Effector CD8-positive, alpha-beta T cell (primary cell): ENCODE data around the gene FAM240B.

Experiments
- DNase-seq: peaks from one replicate; lab custom pipeline; 2025; lab: John Stamatoyannopoulos, UW
- total RNA-seq, 4 experiments: gene quantifications; one replicate each; lab custom pipeline; 2026; lab: John Stamatoyannopoulos, UW

The FAM240B gene
- total RNA-seq, result 0 reads per million in 4 experiments

GRCh38 chr9:38720083-38720745, at the start of gene FAM240B:
Gene FAM240B, minus strand, starts transcription at chr9:38720133. Its CDS starts 16,134 bp downstream, at chr9:38703999.
- no peak for DNase-seq

GRCh38 chr9:38768351-38768761, 48.4 kb upstream of the FAM240B start:
- DNase-seq, result no peak

DNA sequence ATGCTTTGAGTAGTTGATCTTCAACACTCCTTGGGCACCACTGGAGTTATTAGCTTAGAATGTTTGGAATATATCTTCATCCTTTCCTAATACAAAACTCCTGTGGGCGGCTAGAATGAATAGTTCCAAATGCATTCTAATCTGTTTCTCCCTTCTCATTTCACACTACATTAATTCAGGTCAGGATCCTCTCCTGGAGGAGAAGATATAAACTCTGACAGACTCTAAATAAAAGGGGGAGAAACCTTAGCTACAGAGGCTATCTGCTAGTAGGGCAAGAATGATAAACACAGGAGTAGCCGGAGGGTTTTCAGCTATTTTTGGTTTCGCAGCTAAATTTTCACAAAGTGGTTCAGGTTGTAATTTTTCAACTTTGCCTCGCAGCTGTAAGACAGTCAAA, 45.2 kb upstream of the FAM240B start:
- no peak for DNase-seq

DNA sequence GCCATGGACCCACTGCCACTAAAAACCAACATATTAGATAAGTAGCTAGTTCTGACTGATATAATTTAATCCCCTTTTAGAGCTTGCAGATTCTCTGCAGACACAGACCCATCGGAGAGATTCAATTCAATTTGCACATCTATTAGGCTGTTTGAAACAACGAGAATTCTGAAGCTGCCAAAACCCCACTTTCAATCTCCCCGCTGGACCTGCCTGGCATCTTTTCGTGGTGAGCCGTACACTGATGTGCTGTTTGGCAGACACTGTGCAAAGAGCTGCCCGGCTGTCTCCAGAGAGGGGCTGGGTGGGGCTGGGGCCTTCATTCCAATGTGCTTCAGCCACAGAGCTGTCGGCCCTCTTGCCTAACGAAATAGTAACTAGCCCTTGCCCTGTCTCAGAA, 42.1 kb upstream of the FAM240B start:
- DNase-seq, result no peak

- no peak for DNase-seq
Observed at GRCh38 chr9:38761339-38761738, 41.4 kb upstream of the FAM240B start.

DNA sequence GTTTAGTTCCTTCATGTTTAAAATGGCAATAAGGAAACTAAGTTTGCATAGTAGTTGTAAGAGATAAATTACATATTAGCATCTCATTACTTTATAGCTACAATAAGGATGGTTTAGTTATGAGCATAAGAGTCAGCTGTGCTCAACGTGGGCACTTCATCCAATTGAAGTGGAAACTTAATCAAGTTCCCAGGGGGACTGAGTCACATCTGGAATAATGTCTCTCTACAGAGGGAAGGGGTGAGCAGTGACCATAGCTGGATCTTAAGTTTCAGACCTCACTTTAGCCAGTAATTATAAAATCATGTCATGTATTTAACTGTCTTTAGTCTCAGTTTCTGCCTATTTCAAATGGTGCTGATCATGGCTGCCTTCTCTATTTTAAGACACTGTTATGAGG, 36.8 kb upstream of the FAM240B start:
- DNase-seq, result no peak

DNA sequence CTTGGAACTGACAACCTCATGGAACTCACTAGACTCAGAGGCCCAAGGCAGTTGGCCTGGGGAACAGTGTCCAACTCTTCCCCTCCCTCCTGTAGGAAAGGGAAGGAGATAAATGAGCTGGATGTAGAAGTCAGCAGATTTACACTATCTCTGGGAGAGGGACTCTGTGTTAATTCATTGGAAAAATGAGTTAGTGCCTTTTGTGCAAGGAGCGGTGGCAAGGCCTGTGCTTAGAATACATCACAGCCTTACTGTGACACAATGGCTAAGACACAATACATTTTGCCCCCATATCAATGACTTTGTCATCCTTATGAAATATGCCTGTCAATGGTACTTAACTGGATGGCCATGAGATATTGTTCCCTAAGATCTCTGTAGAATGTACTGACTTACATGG, 28.0 kb upstream of the FAM240B start:
- DNase-seq, result no peak

- no peak for DNase-seq
Observed at GRCh38 chr9:38747067-38747466, 27.1 kb upstream of the FAM240B start.

- no peak for DNase-seq
Observed at GRCh38 chr9:38746303-38746702, 26.4 kb upstream of the FAM240B start.

DNA sequence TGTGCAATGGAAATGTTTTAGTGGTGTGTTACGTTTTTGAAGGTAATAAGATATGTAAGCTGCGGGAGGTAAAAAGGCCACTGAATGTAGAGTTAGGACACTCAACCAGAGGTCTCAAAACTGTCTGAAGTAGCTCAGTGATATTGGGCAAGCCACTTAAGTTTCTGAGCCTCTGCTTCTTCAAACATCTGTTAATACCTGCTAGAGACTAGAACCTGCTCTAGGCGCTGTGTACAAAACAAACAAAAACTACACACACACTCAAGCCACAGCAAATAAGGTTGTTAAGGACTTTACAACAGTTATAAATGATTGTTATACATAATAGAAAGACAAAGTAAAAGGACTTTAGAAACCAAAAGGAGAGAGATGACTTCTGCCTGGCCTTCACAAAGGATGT, 24.6 kb upstream of the FAM240B start:
- no peak for DNase-seq

DNA sequence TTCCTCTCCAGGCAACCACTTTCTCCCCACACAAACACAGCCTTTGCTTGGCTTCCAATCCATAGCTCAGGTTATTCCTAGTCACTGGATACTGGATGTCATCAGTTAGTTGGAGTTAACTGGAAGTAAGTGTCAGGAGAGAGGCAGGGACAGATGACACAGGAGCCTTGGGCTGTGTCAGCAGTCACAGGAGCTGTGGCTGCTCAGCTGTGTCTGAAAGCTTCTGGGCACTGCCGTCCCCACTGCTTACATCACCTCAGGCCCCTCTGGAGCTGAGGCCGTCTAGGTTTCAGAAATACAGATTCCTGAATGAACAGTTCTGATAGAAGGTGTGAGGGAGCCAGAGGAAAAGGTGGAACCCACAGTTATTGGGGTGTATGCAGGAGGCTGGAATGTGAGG, 17.3 kb upstream of the FAM240B start:
- DNase-seq, result no peak

DNA sequence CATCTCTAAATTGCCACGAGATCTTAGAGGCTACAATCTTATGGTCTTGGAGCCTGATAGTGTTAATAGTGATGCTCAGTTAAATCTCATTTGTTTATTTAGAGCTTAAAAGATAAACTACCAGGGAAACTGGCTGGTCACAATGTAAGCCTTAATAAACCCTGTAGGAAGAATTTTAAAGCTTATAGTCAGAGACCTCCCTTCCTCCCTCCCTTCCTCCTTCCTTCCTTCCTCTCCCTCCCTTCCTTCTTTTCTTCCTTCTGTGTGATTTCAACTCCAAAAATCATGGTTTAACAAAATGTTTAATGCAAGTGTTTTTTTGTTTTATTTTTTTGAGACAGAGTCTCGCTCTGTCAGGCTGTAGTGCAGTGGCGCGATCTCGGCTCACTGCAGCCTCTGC, 14.9 kb upstream of the FAM240B start:
- no peak for DNase-seq

- DNase-seq, result no peak
Observed at GRCh38 chr9:38733503-38733902, 13.6 kb upstream of the FAM240B start.

DNA sequence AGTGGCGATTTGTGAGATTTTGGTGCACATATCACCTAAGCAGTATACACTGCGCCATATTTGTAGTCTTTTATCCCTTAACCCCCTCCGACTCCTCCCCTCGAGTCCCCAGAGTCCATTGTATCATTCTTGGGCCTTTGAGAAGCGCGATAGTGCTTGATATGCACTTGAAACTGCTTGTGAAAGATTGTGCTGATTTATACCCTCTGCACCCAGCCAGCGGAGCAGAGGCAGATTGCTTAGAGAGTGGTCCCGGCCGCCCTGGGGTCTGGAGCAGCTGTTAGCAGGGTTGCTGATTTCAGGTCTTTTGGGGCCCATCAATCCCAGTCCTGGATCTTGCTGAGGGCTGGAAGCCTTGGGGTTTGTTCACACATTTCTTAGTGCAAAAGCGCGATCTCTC, 13.0 kb upstream of the FAM240B start:
- no peak for DNase-seq

GRCh38 chr9:38727497-38728001, 7.6 kb upstream of the FAM240B start:
- DNase-seq, result no peak

DNA sequence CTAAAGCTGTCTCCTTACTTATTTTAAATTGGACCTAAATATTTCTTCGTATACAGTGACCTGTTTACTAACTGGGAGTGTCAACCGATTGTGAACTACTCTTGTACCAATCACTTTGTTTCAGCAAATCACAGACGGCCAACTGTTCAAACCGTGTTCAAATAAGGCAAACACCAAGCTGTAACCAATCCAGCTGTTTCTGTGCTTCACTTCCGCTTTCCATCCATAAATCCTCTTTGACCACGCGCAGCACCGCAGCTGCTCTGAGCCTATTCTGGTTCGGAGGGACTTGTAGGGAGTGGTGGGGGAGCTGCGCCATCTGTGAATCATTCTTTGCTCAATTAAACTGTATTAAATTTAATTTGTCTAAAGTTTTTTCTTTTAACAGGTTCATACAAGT, 4.8 kb upstream of the FAM240B start:
- DNase-seq, result no peak

- DNase-seq, result no peak
Observed at GRCh38 chr9:38718148-38718547, 1.8 kb downstream of the FAM240B start.

- no peak for DNase-seq
Observed at GRCh38 chr9:38715684-38716083, 4.2 kb downstream of the FAM240B start.

DNA sequence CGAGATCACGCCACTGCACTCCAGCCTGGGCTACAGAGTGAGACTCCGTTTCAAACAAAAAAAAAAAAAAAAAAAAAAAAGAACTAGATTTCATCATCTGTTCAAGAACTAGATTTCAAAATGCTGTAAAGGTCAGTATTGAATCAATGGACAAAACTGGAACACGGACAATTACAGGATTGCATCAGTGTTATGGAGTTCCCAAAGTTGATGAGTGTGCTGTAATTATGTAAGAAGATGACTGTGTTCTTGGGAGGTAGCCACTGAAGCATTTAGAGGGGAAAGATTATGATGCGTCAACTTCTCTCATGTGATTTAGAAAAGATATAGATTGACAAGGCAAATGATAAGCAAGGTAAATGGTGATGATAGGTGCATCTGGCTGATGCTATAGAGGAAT, 6.5 kb downstream of the FAM240B start:
- DNase-seq, result no peak

- DNase-seq, result no peak
Observed at GRCh38 chr9:38708759-38709158, 11.2 kb downstream of the FAM240B start.

- DNase-seq, result no peak
Observed at GRCh38 chr9:38707885-38708637, 11.9 kb downstream of the FAM240B start.

GRCh38 chr9:38706493-38706892, 13.4 kb downstream of the FAM240B start:
- no peak for DNase-seq

DNA sequence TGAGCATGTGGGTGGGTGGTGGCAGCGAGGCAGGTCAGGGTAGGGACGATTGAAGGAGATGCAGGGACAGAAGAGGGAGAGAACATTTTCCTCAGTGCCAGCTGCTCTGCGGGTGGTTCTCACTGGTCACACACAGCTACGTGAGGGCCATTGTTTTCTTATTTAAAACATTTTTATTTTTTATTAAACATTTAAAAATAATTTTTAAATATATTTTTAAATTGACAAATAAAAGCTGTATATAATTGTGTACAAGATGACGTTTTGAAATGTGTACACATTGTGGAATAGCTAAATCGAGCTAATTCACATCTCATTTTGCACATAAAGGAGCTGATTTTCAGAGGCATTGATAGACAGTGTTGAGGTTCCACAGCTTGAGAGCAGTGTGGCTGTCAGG, 14.0 kb downstream of the FAM240B start:
- DNase-seq, result no peak
